Superior temporal gyrus (tissue), 1 donor: ENCODE measurements around the gene CYP4F2.
A peak's percentile ranks its signal among the peaks of the same experiment; 100 is the strongest.
"Not testable (repeated sequence)": the region's sequence is repeated elsewhere in the genome, so short reads cannot be mapped to it uniquely, and the experiment has no call there.

Experiments used
- DNase-seq: peaks from one replicate; pipeline ENCODE4 v3.0.0-alpha.2; 2016; ENCODE audit errors: extremely low spot score

The CYP4F2 gene

GRCh38 chr19:15900032-15900431 lies 2.2 kb upstream of the CYP4F2 start:
- not testable (repeated sequence) for DNase-seq

GRCh38 chr19:15899561-15899960 lies 1.7 kb upstream of the CYP4F2 start:
- DNase-seq: not testable (repeated sequence)

GRCh38 chr19:15897026-15897737 lies 692 bp downstream of the CYP4F2 start:
- no peak for DNase-seq

- no peak for DNase-seq
Measured at GRCh38 chr19:15895876-15896430, 1.9 kb downstream of the CYP4F2 start.

GRCh38 chr19:15894359-15894758 lies 3.5 kb downstream of the CYP4F2 start:
- DNase-seq: no peak

GRCh38 chr19:15893477-15893876 lies 4.4 kb downstream of the CYP4F2 start:
- DNase-seq: no peak

- no peak for DNase-seq
Measured at GRCh38 chr19:15892012-15892411, 5.9 kb downstream of the CYP4F2 start.

DNA sequence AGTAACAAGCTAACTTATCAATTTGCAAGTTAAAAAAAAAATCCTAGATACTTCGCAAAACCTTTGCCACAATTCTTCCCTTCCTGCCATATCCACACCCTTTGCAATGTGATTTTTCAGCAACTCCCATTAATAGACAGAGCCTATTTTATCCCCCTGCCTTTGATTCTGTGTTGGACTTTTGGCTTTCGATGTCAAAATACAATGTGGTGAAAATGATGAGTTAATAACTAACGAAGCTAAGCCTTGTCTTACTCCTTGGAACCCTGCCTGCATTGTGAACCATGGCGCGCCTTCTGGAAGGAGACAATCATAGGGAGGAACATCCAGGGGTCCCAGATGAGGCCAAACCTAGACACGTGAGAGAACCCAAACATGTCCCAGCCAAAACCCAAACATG lies 6.4 kb downstream of the CYP4F2 start:
- DNase-seq: no peak

DNA sequence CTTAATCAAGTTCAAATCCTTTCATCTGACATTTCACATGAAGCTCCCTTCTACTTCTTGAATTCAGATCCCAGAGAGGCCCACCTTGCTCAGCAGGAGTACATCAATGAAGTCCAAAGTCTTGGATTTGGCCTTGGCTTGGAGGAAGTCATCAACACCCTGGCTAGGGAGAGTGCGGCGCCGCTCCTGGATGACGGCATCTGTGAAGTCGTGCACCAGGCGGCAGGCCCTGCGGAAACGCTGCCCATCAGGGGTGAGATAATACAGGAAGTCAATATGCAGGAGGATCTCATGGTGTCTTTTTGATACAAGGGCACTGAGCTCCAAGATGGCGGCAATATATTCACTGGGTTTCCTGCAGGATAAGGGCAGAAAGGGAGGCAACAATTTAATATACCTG lies 8.5 kb downstream of the CYP4F2 start:
- not testable (repeated sequence) for DNase-seq

DNA sequence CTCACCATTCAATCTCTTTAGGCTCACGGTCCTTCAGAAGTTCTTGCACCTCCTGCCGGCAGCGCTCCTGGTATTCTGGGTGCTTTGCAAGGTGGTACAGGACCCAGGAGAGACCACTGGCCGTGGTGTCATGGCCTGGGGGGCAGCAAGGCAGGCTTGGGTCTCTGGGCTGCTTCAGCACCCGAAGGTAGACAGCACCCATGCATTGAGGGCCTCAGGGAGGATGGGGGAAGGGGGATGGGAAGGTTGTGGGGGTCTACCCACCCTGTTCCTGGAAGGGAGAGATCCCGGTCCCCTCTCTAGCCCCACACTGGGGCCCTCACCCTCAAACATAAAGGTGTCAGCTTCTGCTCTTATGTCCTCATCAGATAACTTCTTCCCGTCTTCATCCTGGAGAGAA lies 12.0 kb downstream of the CYP4F2 start:
- no peak for DNase-seq

- no peak for DNase-seq
Measured at GRCh38 chr19:15885167-15885566, 12.7 kb downstream of the CYP4F2 start.

- not testable (repeated sequence) for DNase-seq
Measured at GRCh38 chr19:15883329-15883728, 14.5 kb downstream of the CYP4F2 start.

DNA sequence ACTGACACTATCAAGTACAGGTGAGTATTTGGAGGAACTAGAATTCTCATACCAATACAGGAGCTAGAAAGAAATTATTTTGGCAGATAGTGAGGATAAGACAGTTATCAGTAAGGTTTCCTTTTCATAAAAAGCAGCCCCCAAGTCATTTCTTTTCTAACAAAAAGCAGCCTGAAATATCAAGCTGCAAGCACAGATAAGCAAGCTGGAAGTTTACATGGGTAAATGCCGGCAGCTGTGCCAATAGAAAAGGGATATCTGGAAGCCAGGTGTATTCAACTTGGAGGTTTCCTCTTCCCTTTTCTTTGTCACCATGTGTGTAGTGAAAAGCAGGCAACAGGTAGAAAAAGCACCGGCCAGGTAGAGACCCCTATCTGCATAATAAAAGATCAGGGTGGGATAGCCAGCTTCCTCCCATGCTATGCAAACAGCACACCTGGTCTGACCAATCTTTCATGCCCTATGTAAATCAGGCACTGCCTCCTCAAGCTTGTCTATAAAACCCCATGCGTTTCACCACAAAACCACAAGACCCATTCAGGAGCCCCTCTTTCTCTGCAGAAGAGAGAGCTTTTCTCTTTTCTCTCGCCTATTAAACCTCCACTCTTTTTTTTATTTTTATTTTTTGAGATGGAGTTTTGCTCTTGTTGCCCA lies 22.9 kb downstream of the CYP4F2 start:
- no peak for DNase-seq

DNA sequence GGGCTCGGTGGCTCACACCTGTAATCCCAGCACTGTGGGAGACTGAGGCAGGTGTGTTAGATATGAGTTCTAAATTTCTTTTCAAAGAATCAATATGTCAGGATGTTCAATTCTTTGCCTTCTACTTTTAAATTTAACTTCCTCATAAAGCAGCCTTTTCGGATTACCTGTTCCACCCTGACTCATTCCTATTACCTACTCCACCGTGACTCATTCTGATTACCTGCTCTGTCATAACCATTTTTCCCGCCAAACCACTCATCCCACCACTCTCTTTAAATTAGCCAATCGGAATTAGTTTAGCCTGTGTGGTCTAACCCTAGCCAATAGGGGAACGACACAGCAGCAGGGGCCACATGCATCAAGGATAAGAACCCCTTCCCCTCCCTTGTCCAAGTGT lies 24.1 kb downstream of the CYP4F2 start:
- not testable (repeated sequence) for DNase-seq

DNA sequence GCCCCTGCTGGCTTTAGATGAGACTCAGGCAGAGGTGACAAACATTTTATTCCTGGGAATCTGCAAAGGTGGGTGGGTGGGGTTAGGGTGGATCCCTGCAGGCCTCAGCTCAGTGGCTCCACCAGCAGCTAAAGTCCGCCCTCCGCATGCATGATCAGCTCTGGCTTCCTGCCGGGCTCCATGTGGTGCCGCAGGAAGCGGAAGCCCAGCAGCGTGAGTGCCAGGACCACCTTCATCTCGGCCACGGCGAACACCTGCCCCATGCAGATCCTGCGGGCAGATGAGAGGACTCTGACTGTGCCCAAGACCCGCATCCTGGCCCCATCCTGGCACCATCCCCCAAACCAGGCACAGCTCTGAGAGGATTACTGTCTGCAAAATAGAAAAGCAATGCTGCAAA lies 26.3 kb downstream of the CYP4F2 start:
- no peak for DNase-seq

DNA sequence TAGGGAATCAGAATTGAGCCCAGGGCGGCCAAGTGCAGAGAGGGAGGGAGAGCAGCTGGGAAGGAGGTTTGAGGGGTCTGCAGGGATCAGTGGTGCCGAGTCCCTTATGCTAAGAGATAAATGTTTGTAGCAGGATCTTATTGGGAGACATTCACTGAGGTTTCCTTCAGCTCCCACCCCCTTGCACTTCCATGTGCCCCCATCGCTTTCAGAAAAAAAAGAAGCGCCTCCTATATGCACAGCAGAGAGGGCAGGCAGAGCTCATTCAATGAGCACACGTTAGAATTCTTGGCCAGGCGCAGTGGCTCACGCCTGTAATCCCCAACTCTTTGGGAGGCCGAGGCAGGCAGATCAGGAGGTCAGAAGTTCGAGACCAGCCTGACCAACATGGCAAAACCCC lies 28.0 kb downstream of the CYP4F2 start:
- no peak for DNase-seq

GRCh38 chr19:15869109-15869555 lies 28.7 kb downstream of the CYP4F2 start:
- DNase-seq: peak; percentile 48

DNA sequence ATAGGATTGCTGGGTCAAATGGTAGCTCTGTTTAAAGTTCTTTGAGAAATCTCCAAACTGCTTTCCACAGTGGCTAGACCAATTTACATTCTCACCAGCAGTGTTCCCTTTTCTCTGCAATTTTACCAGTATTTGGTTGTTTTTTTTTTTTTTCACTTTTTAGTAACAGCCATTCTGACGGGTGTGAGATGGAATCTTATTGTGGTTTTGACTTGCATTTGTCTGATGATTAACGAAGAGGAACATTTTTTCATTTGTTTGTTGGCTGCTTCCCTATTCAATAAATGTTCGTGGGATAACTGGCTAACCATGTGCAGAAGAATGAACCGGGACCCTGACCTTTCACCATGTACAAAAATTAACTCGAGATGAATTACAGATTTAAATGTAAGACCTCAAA lies 31.2 kb downstream of the CYP4F2 start:
- no peak for DNase-seq

- DNase-seq: no peak
Measured at GRCh38 chr19:15864824-15865223, 33.0 kb downstream of the CYP4F2 start.

DNA sequence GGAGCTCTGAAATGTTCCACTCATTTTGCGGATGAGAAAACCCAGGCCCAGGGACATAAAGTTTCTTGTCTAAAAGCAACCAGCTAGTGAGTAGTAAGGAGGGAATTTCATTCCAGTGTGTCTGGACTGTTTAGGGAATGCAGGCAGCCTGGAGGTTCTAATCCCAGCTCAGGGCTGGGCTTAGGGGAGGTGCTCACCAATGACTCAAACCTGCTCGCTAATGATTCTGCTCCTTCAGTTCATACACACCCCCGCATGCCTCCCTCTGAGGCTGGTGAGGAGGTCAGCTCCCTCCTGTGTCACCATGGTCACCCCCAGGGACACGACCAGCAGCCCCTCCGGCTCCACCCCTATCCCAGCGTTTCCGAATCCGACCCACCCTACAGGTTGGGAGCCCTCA lies 34.6 kb downstream of the CYP4F2 start:
- no peak for DNase-seq

- no peak for DNase-seq
Measured at GRCh38 chr19:15862444-15862843, 35.4 kb downstream of the CYP4F2 start.

DNA sequence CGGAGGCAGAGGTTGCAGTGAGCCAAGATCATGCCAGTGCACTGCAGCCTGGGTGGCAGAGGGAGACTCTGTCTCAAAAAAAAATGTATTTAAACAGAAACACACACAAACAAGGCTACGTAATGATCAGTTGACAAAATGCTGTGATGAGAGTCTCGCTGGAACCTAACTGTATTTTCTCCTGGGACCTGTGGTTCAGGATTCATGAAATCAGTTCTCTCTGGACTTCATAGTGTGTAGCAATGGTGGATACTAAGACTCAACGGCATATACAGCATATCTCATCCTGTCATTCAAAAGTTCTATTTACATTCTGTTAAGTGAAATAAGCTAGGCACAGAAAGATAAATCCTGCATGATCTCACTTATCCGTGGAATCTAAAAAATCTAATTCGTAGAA lies 37.4 kb downstream of the CYP4F2 start:
- DNase-seq: no peak

DNA sequence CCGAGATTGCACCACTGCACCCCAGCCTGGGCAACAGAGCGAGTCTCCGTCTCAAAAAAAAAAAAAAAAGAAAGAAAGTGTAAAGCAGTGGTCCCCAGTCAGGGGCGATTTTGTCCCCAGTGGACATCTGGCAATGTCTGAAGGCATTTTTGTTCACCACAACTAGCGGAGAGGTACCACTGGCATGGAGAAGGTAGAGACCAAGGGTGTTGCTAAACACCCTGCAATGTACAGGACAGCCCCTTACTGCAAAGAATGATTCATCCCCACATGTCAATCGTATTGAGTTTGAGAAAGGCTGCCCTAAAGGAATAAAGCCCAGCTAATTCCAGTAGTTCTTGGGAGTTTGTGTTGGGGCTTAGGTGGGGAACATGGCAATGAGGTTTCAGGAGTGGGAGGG lies 38.7 kb downstream of the CYP4F2 start:
- DNase-seq: no peak
